OCI-M1 (cell line): Measurements from ENCODE around the gene NHSL2.
"Not testable (repeated sequence)": the region's sequence is repeated elsewhere in the genome, so short reads cannot be mapped to it uniquely, and the experiment has no call there.

Experiments
- DNase-seq: peaks from one replicate; lab custom pipeline; 2025; lab: John Stamatoyannopoulos, UW

Gene NHSL2

GRCh38 chrX:71910643-71910985 is at the start of gene NHSL2:
NHSL2 (plus strand) TSS chrX:71910845.
- peak; percentile 27 for DNase-seq

GRCh38 chrX:71867680-71868079 is 43.0 kb upstream of the NHSL2 start:
- no peak for DNase-seq

GRCh38 chrX:71869566-71869965 is 41.1 kb upstream of the NHSL2 start:
- not testable (repeated sequence) for DNase-seq

GRCh38 chrX:71870208-71871098 is 40.2 kb upstream of the NHSL2 start:
- peak; percentile 50 for DNase-seq

- DNase-seq = no peak
These were observed 39.3 kb upstream of the NHSL2 start for GRCh38 chrX:71871367-71871766.

GRCh38 chrX:71872542-71873458 is 37.8 kb upstream of the NHSL2 start:
- no peak for DNase-seq

- DNase-seq = no peak
These were observed 37.2 kb upstream of the NHSL2 start for GRCh38 chrX:71873459-71873833.

GRCh38 chrX:71876841-71877240 is 33.8 kb upstream of the NHSL2 start:
- not testable (repeated sequence) for DNase-seq

- no peak for DNase-seq
These were observed 25.5 kb upstream of the NHSL2 start for GRCh38 chrX:71885099-71885498.

- DNase-seq = no peak
These were observed 15.0 kb upstream of the NHSL2 start for GRCh38 chrX:71895607-71896006.

GRCh38 chrX:71906144-71906543 is 4.5 kb upstream of the NHSL2 start:
- DNase-seq = no peak

- DNase-seq = no peak
These were observed 2.3 kb upstream of the NHSL2 start for GRCh38 chrX:71908387-71908786.

GRCh38 chrX:71909956-71910355 is 689 bp upstream of the NHSL2 start:
- peak; percentile 21 for DNase-seq

GRCh38 chrX:71910986-71911730 is 513 bp downstream of the NHSL2 start:
- peak; percentile 18 for DNase-seq

GRCh38 chrX:71911731-71912050 is 1.0 kb downstream of the NHSL2 start:
- DNase-seq = peak; percentile 14

GRCh38 chrX:71912156-71912555 is 1.5 kb downstream of the NHSL2 start:
- no peak for DNase-seq

GRCh38 chrX:71913156-71913950 is 2.7 kb downstream of the NHSL2 start:
- no peak for DNase-seq

GRCh38 chrX:71917621-71918343 is 7.1 kb downstream of the NHSL2 start:
- DNase-seq = no peak

- DNase-seq = no peak
These were observed 8.8 kb downstream of the NHSL2 start for GRCh38 chrX:71919431-71919830.

- DNase-seq = no peak
These were observed 9.2 kb downstream of the NHSL2 start for GRCh38 chrX:71919886-71920285.

GRCh38 chrX:71922686-71923085 is 12.0 kb downstream of the NHSL2 start:
- DNase-seq = no peak
